Activated B cell treated with CpG ODN at 0.5 μM for 24 hours (primary cell): Measurements from ENCODE around the gene NIFK. TPM values are rescaled to one million over a fixed set of nuclear protein-coding genes. Genes with fewer than 3 reads are reported as not detected.

Experiments used
- ATAC-seq: fragments of 200-7000 bp; cut with Tn5 transposase; one replicate; pipeline ENCODE4 v1.10.0; 2021; ENCODE audit warnings: low read depth, mild to moderate bottlenecking, moderate library complexity
- CTCF ChIA-PET: fragments of 350-600 bp; sonication (Branson Sonifier 250); formaldehyde crosslinking; loops from one replicate; lab custom pipeline; 2021; ENCODE audit warnings: antibody characterized with exemption; lab: Charles Lee
- POLR2A ChIA-PET: fragments of 350-600 bp; sonication (Branson Sonifier 250); formaldehyde crosslinking; loops from one replicate; lab custom pipeline; 2021; ENCODE audit warnings: antibody characterized with exemption; lab: Charles Lee
- DNase-seq: peaks from one replicate; pipeline ENCODE4 v3.0.0; 2022
- H3K27ac Mint-ChIP-seq: one replicate; pipeline ENCODE4 v1.8.0; 2020; ENCODE audit warnings: mixed read lengths
- H3K27me3 Mint-ChIP-seq: one replicate; pipeline ENCODE4 v1.8.0; 2021; ENCODE audit warnings: mixed read lengths
- H3K36me3 Mint-ChIP-seq: one replicate; pipeline ENCODE4 v1.8.0; 2021; ENCODE audit warnings: low read depth, mixed read lengths
- H3K4me1 Mint-ChIP-seq: one replicate; pipeline ENCODE4 v1.8.0; 2021; ENCODE audit warnings: mixed read lengths
- H3K4me3 Mint-ChIP-seq: one replicate; pipeline ENCODE4 v1.8.0; 2020; ENCODE audit warnings: mild to moderate bottlenecking, mixed read lengths
- H3K9me3 Mint-ChIP-seq: one replicate; pipeline ENCODE4 v1.8.0; 2020; ENCODE audit warnings: mixed read lengths
- intact Hi-C: fragments of 100-400 bp; cut with micrococcal nuclease; formaldehyde crosslinking; loops from one replicate; pipeline ENCODE4 v1.15.1; 2024
- total RNA-seq: library from RNA; stranded (reverse); gene quantifications from 2 replicates; pipeline ENCODE4 v1.2.3, GENCODE V29; 2022
- TF ChIP-seq, protein P1 (sequence below): fragments of 200-600 bp; IDR thresholded peaks from one replicate; pipeline ENCODE4 v1.8.0; 2022; ENCODE audit warnings: antibody characterized with exemption, mild to moderate bottlenecking

The NIFK gene
- total RNA-seq, 1 donor from 2014 or later, result 86.4 TPM

DNA sequence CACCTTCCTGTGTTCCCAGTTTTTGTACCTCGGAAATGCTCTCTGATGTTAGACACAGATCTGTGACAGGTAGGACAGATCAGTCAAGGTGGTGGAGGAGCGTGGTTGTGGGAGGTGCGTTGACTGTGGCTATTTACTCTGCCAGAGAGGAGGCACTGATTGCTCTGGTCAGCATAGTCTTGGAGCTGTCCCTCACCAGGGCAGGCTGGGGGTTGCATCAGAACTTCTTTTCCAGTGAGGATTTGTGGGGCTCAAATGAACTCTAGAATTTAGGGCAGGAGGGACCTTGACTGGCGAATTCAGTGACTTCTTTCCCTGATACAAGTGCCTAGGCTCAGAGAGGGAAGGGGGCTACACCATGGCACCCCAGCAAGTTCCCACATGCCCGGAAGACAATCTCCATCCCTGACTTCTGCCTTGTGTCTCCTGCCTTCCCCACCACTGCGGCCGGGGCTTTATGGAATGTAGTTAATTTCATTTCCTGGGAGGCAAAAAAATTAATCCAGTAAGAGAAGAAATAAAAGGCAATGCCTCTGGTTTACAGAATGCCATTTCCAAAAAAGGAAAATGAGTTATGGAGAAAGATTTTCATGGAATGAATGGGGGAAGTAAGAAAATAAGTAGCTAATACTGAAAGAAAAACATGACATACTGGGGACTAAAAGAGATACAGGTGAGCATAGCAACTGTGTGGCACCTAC is 26.1 kb downstream of the NIFK start:
- ATAC-seq (no peak), DNase-seq (no peak)
- Mint-ChIP-seq H3K9me3 (no peaks in the 10 kb centered on the region), H3K27ac (no peak overlapping the region), H3K4me3 (no peak overlapping the region), H3K4me1 (no peaks in the 10 kb centered on the region), H3K36me3 (no peaks in the 10 kb centered on the region), H3K27me3 (peaks cover 4% of the 10 kb centered on the region)
- POLR2A ChIA-PET, result no interaction called here
- CTCF ChIA-PET, result no interaction called here
- TF ChIP-seq, protein P1, sequence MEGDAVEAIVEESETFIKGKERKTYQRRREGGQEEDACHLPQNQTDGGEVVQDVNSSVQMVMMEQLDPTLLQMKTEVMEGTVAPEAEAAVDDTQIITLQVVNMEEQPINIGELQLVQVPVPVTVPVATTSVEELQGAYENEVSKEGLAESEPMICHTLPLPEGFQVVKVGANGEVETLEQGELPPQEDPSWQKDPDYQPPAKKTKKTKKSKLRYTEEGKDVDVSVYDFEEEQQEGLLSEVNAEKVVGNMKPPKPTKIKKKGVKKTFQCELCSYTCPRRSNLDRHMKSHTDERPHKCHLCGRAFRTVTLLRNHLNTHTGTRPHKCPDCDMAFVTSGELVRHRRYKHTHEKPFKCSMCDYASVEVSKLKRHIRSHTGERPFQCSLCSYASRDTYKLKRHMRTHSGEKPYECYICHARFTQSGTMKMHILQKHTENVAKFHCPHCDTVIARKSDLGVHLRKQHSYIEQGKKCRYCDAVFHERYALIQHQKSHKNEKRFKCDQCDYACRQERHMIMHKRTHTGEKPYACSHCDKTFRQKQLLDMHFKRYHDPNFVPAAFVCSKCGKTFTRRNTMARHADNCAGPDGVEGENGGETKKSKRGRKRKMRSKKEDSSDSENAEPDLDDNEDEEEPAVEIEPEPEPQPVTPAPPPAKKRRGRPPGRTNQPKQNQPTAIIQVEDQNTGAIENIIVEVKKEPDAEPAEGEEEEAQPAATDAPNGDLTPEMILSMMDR, result no peak
- intact Hi-C loops, result no loop called here

DNA sequence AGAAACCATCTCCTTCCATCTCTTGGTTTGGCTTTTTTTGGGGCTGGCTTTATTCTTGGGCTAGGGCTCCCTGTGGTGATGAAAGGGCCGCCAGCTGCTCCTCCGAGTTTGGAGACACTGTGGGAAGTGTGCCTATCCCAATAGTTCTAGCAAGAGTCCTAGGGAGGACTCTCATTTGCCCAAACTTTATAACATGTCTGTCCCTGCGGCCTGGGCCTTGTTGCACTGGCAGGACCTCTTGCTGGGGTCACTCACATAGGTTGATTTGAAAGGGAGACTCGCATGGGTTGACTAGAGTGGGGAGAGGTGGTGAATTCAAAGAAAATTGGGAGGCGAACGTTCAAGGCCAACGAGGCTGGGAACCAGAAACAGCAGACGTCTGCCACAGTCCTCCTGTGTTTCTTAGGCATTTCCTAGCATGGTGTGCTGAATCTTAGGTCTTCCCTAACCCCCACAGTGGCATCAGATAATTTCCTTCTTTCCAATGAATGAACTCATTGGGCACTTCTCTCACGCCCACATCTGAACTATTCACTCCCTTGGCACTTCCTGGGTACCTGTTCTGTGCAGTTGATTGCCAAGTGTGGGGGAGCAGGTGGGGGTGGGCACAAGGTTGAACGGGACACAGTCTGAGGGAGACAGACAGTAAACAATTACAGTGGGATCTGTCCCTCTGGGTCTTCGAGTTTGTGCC is 26.8 kb downstream of the NIFK start:
- TF ChIP-seq, protein P1, result no peak
- intact Hi-C loops, result no loop called here
- DNase-seq (no peak), ATAC-seq (no peak)
- H3K4me3 Mint-ChIP-seq, result no peak overlapping the region
- no peak overlapping the region for H3K27ac Mint-ChIP-seq
- ChIA-PET POLR2A (no interaction called here), CTCF (no interaction called here)
- H3K4me1 Mint-ChIP-seq, result no peaks in the 10 kb centered on the region
- H3K9me3 Mint-ChIP-seq, result no peaks in the 10 kb centered on the region
- no peaks in the 10 kb centered on the region for H3K36me3 Mint-ChIP-seq
- H3K27me3 Mint-ChIP-seq, result peaks cover 4% of the 10 kb centered on the region

DNA sequence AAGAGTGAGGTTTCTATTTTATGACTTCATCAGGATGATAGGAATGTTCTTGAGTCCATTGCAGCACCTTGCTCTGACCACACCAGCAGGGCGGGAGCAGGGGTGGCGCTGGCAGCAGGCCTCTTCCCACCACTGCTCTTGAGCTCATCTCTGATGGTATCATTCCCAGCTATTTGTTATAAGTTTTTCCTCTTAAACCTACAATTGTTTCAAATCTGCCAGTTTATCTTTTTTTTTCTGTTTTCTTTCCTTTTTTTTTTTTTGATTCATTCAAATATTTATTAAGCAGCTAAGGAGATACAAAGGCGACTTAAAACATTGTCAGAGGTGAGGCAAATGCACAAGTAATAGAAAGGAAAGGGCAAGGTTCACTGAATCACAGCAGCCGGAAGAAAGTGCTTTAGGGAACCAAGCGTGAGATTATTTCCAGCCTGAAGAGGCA is 28.7 kb downstream of the NIFK start:
- intact Hi-C loops, result no loop called here
- no peak for DNase-seq
- no peak for ATAC-seq
- H3K36me3 Mint-ChIP-seq, result no peaks in the 10 kb centered on the region
- H3K4me3 Mint-ChIP-seq, result no peak overlapping the region
- no peaks in the 10 kb centered on the region for H3K4me1 Mint-ChIP-seq
- POLR2A ChIA-PET, result no interaction called here
- peaks cover 4% of the 10 kb centered on the region for H3K27me3 Mint-ChIP-seq
- no peaks in the 10 kb centered on the region for H3K9me3 Mint-ChIP-seq
- CTCF ChIA-PET, result no interaction called here
- no peak overlapping the region for H3K27ac Mint-ChIP-seq
- TF ChIP-seq, protein P1, result no peak

DNA sequence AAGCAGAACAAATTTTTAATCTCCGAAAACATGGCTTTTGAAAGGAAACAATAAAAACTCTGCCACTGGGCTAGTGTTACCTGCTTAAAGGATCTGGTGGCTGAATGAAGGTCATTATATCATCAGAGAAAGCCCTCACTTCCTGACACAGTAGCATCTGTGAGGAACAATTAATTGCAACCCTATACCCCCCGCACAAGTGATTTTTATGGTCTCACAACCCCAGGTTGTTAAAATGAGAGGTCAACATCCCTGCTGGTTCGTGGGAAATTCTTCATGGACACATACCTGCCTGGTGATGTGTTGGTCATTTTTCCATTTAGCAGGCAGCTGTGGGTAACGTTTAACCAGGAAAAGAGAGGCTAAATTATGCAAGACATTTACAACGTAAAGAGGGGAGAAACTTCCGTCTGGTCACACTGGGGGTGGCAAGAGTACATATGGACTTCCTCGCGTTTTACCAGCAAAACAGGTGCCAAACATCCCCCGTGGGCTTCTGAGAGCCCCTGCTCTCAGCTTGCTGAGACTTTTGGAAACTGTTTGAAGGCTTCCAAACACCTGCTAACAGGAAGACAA is 29.2 kb downstream of the NIFK start:
- ChIA-PET CTCF (no interaction called here), POLR2A (no interaction called here)
- TF ChIP-seq, protein P1, result no peak
- no peak for DNase-seq
- H3K27me3 Mint-ChIP-seq, result peaks cover 4% of the 10 kb centered on the region
- H3K27ac Mint-ChIP-seq, result no peak overlapping the region
- no peaks in the 10 kb centered on the region for H3K36me3 Mint-ChIP-seq
- no peak overlapping the region for H3K4me3 Mint-ChIP-seq
- no peaks in the 10 kb centered on the region for H3K4me1 Mint-ChIP-seq
- no peak for ATAC-seq
- intact Hi-C loops, result no loop called here
- H3K9me3 Mint-ChIP-seq, result no peaks in the 10 kb centered on the region

DNA sequence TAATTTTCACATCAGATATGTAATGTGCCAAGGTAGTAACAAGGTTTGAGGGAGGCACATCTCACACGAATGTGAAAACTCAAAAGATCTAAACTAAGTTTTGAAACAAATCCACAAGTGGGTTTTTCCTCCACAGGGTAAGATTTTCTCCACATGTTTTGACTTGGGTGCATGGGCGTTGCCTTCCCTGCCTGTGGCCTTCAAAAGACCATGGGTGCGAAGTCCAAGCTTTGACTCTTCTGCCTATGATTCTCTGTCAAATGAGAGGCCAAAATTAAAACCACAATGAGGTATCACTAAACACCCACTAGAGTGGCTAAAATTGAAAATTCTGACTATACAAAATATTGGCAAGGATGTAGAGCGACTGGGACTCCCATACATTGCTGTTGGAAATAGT is 30.7 kb downstream of the NIFK start:
- Mint-ChIP-seq H3K4me3 (no peak overlapping the region), H3K27ac (no peak overlapping the region), H3K4me1 (no peaks in the 10 kb centered on the region), H3K36me3 (no peaks in the 10 kb centered on the region), H3K9me3 (no peaks in the 10 kb centered on the region), H3K27me3 (peaks cover 4% of the 10 kb centered on the region)
- ATAC-seq (no peak), DNase-seq (no peak)
- intact Hi-C loops, result no loop called here
- POLR2A ChIA-PET, result no interaction called here
- CTCF ChIA-PET, result no interaction called here
- TF ChIP-seq, protein P1, result no peak
